ENCODE results near the gene FBN1. TPM values are rescaled to one million over a fixed set of nuclear protein-coding genes. Genes with fewer than 3 reads are reported as not detected.

FBN1 gene
- total RNA-seq, 1 donor from 2014 or later = 22.1 TPM

- H3K36me3 Mint-ChIP-seq (ENCODE audit: low read depth) = peaks cover 14% of the 10 kb centered on the region
- H3K27ac Mint-ChIP-seq (ENCODE audit: unreplicated experiment) = no peak overlapping the region
- no peaks in the 10 kb centered on the region for H3K27me3 Mint-ChIP-seq (ENCODE audit: low read depth)
- no peaks in the 10 kb centered on the region for H3K4me1 Mint-ChIP-seq
- DNase-seq (ENCODE audit: low read depth, low spot score) = no peak
- H3K4me3 Mint-ChIP-seq = no peak overlapping the region
- no peaks in the 10 kb centered on the region for H3K9me3 Mint-ChIP-seq
- TF ChIP-seq CTCF (conservative IDR thresholded peaks at IDR 0.05) = no peak
These were observed 163.7 kb downstream of the FBN1 start for GRCh38 chr15:48481802-48482201.

- no peaks in the 10 kb centered on the region for H3K9me3 Mint-ChIP-seq
- H3K27me3 Mint-ChIP-seq (ENCODE audit: low read depth) = no peaks in the 10 kb centered on the region
- peaks cover 7% of the 10 kb centered on the region for H3K36me3 Mint-ChIP-seq (ENCODE audit: low read depth)
- DNase-seq (ENCODE audit: low read depth, low spot score) = no peak
- H3K27ac Mint-ChIP-seq (ENCODE audit: unreplicated experiment) = no peak overlapping the region
- no peak overlapping the region for H3K4me3 Mint-ChIP-seq
- H3K4me1 Mint-ChIP-seq = no peaks in the 10 kb centered on the region
- TF ChIP-seq CTCF (conservative IDR thresholded peaks at IDR 0.05) = no peak
These were observed 165.8 kb downstream of the FBN1 start for GRCh38 chr15:48479751-48480150.

- no peaks in the 10 kb centered on the region for H3K4me1 Mint-ChIP-seq
- no peaks in the 10 kb centered on the region for H3K27me3 Mint-ChIP-seq (ENCODE audit: low read depth)
- no peak overlapping the region for H3K27ac Mint-ChIP-seq (ENCODE audit: unreplicated experiment)
- no peak for DNase-seq (ENCODE audit: low read depth, low spot score)
- H3K4me3 Mint-ChIP-seq = no peak overlapping the region
- H3K9me3 Mint-ChIP-seq = no peaks in the 10 kb centered on the region
- peaks cover 8% of the 10 kb centered on the region for H3K36me3 Mint-ChIP-seq (ENCODE audit: low read depth)
- TF ChIP-seq CTCF (conservative IDR thresholded peaks at IDR 0.05) = no peak
These were observed 166.9 kb downstream of the FBN1 start for GRCh38 chr15:48478581-48478980.

GRCh38 chr15:48477795-48478360, 167.6 kb downstream of the FBN1 start:
- no peak overlapping the region for H3K4me3 Mint-ChIP-seq
- no peak for TF ChIP-seq CTCF (conservative IDR thresholded peaks at IDR 0.05)
- no peak overlapping the region for H3K27ac Mint-ChIP-seq (ENCODE audit: unreplicated experiment)
- H3K27me3 Mint-ChIP-seq (ENCODE audit: low read depth) = no peaks in the 10 kb centered on the region
- H3K36me3 Mint-ChIP-seq (ENCODE audit: low read depth) = peaks cover 3% of the 10 kb centered on the region
- no peaks in the 10 kb centered on the region for H3K4me1 Mint-ChIP-seq
- no peaks in the 10 kb centered on the region for H3K9me3 Mint-ChIP-seq
- no peak for DNase-seq (ENCODE audit: low read depth, low spot score)

- no peak for TF ChIP-seq CTCF (conservative IDR thresholded peaks at IDR 0.05)
- H3K4me1 Mint-ChIP-seq = no peaks in the 10 kb centered on the region
- peaks cover 8% of the 10 kb centered on the region for H3K36me3 Mint-ChIP-seq (ENCODE audit: low read depth)
- H3K27ac Mint-ChIP-seq (ENCODE audit: unreplicated experiment) = no peak overlapping the region
- no peak overlapping the region for H3K4me3 Mint-ChIP-seq
- no peaks in the 10 kb centered on the region for H3K27me3 Mint-ChIP-seq (ENCODE audit: low read depth)
- DNase-seq (ENCODE audit: low read depth, low spot score) = no peak
- no peaks in the 10 kb centered on the region for H3K9me3 Mint-ChIP-seq
These were observed 169.7 kb downstream of the FBN1 start for GRCh38 chr15:48475600-48476395.
